ENCODE measurements around the gene WDFY4. TPM values are rescaled to one million over a fixed set of nuclear protein-coding genes. Genes with fewer than 3 reads are reported as not detected.

The WDFY4 gene
- total RNA-seq, 1 experiment from 2014 or later = 0.23 TPM

GRCh38 chr10:48789486-48790456, 105.1 kb downstream of the WDFY4 start:
- TF ChIP-seq TCF7L2 (IDR thresholded peaks at IDR 0.05; ENCODE audit: low read depth, low read length) (no peak), SIN3A (IDR thresholded peaks at IDR 0.05; ENCODE audit: borderline replicate concordance, insufficient read depth, low read depth, low read length) (no peak), POLR2AphosphoS5 (IDR thresholded peaks at IDR 0.05; ENCODE audit: low read depth, low read length) (no peak), REST (IDR thresholded peaks at IDR 0.05; ENCODE audit: insufficient read depth in 1 of 2, low read depth in 2 of 2, low read length in 1 of 2) (no peak), CTCF (IDR thresholded peaks at IDR 0.05) (no peak)
- intact Hi-C loops (cut with micrococcal nuclease; ENCODE audit: unreplicated experiment) = no loop called here
- Histone ChIP-seq H3K27me3 (ENCODE audit: control insufficient read depth, insufficient read depth, low read length) (peaks cover 41% of the 10 kb centered on the region), H3K27ac (ENCODE audit: low read length) (no peak overlapping the region), H3K4me3 (ENCODE audit: low read depth in 2 of 2, low read length in 2 of 2) (no peak overlapping the region), H3K4me1 (ENCODE audit: control insufficient read depth, insufficient read depth, low read length) (no peaks in the 10 kb centered on the region), H3K36me3 (ENCODE audit: control insufficient read depth, insufficient read depth, low read length) (no peaks in the 10 kb centered on the region), H3K9me3 (ENCODE audit: control insufficient read depth, insufficient read depth, low read depth, low read length) (no peaks in the 10 kb centered on the region)
- no TSS peak for BruUV-seq (replicated peaks)
- POLR2A ChIA-PET = no interaction called here
- CTCF ChIA-PET = no interaction called here
- DNase-seq (ENCODE audit: low read depth, low spot score) = no peak
- in situ Hi-C loops (cut with HindIII; ENCODE audit: low pct_unique_long_range_greater_than_20kb, low sequenced_read_pairs) = no loop called here
- no peak for ATAC-seq

- Histone ChIP-seq H3K4me1 (ENCODE audit: control insufficient read depth, insufficient read depth, low read length) (no peaks in the 10 kb centered on the region), H3K27me3 (ENCODE audit: control insufficient read depth, insufficient read depth, low read length) (peaks cover 41% of the 10 kb centered on the region), H3K4me3 (ENCODE audit: low read depth in 2 of 2, low read length in 2 of 2) (no peak overlapping the region), H3K27ac (ENCODE audit: low read length) (no peak overlapping the region), H3K9me3 (ENCODE audit: control insufficient read depth, insufficient read depth, low read depth, low read length) (no peaks in the 10 kb centered on the region), H3K36me3 (ENCODE audit: control insufficient read depth, insufficient read depth, low read length) (no peaks in the 10 kb centered on the region)
- no peak for TF ChIP-seq CTCF (IDR thresholded peaks at IDR 0.05)
- no peak for TF ChIP-seq REST (IDR thresholded peaks at IDR 0.05; ENCODE audit: insufficient read depth in 1 of 2, low read depth in 2 of 2, low read length in 1 of 2)
- TF ChIP-seq SIN3A (IDR thresholded peaks at IDR 0.05; ENCODE audit: borderline replicate concordance, insufficient read depth, low read depth, low read length) = no peak
- no peak for TF ChIP-seq POLR2AphosphoS5 (IDR thresholded peaks at IDR 0.05; ENCODE audit: low read depth, low read length)
- TF ChIP-seq TCF7L2 (IDR thresholded peaks at IDR 0.05; ENCODE audit: low read depth, low read length) = no peak
- DNase-seq (ENCODE audit: low read depth, low spot score) = no peak
- in situ Hi-C loops (cut with HindIII; ENCODE audit: low pct_unique_long_range_greater_than_20kb, low sequenced_read_pairs) (no loop called here), intact Hi-C loops (cut with micrococcal nuclease; ENCODE audit: unreplicated experiment) (no loop called here)
- BruUV-seq (replicated peaks) = no TSS peak
- POLR2A ChIA-PET = no interaction called here
- CTCF ChIA-PET = no interaction called here
- ATAC-seq = no peak
Observed at GRCh38 chr10:48790457-48791044, 105.9 kb downstream of the WDFY4 start.
